Keratinocyte (primary cell): ENCODE data around the gene ANKRD34A. TPM values are rescaled to one million over a fixed set of nuclear protein-coding genes. Genes with fewer than 3 reads are reported as not detected.

Experiments used
- DNase-seq: peaks from one replicate; pipeline ENCODE4 v3.0.0-alpha.2; 2011; ENCODE audit warnings: low read depth, missing footprints, low spot score
- FAIRE-seq: peaks from 2 replicates; lab custom pipeline; 2011; peaks lifted over from hg19 to GRCh38; lab: Jason Lieb, UNC
- H2AFZ ChIP-seq: 2 replicates; pipeline ENCODE4 v1.6.0; 2012; ENCODE audit warnings: low read length, control low read depth, inconsistent platforms; ENCODE audit not compliant: control insufficient read depth
- H3K27ac ChIP-seq: 2 replicates; pipeline ENCODE4 v1.5.1; 2011; ENCODE audit warnings: low read length; ENCODE audit not compliant: control insufficient read depth, insufficient read depth
- H3K27me3 ChIP-seq: 3 replicates; pipeline ENCODE4 v1.6.0; 2011; ENCODE audit warnings: low read length; ENCODE audit not compliant: control insufficient read depth, insufficient read depth; ENCODE audit errors: extremely low read depth
- H3K36me3 ChIP-seq, 2 experiments: 2 replicates in 1 of 2; 3 replicates in 1 of 2; pipeline ENCODE4 v1.5.1; 2011; ENCODE audit warnings: low read length in 2 of 2, mild to moderate bottlenecking in 1 of 2; ENCODE audit not compliant: control insufficient read depth in 2 of 2, insufficient read depth in 2 of 2; ENCODE audit errors: extremely low read depth in 1 of 2
- H3K4me1 ChIP-seq: 3 replicates; pipeline ENCODE4 v1.5.1; 2011; ENCODE audit warnings: low read length; ENCODE audit not compliant: control insufficient read depth, insufficient read depth; ENCODE audit errors: extremely low read depth
- H3K4me2 ChIP-seq: 3 replicates; pipeline ENCODE4 v1.6.0; 2011; ENCODE audit warnings: low read depth, low read length; ENCODE audit not compliant: control insufficient read depth, insufficient read depth; ENCODE audit errors: extremely low read depth
- H3K4me3 ChIP-seq, 3 experiments: fragments of 200-600 bp in 1 of 3; sonication (generic) in 1 of 3; 2 replicates in 2 of 3; 3 replicates in 1 of 3; pipeline ENCODE4 v1.5.1; 2011 to 2016; ENCODE audit warnings: low read length in 3 of 3, mild to moderate bottlenecking in 3 of 3, control low read depth in 2 of 3, inconsistent platforms in 1 of 3, low read depth in 1 of 3, mixed read lengths in 1 of 3, mixed run types in 1 of 3, moderate library complexity in 1 of 3; ENCODE audit not compliant: control insufficient read depth in 2 of 3, insufficient read depth in 2 of 3; ENCODE audit errors: extremely low read depth in 1 of 3
- H3K79me2 ChIP-seq: 2 replicates; pipeline ENCODE4 v1.6.0; 2012; ENCODE audit warnings: low read length; ENCODE audit not compliant: control insufficient read depth, insufficient read depth
- H3K9ac ChIP-seq: 3 replicates; pipeline ENCODE4 v1.6.0; 2011; ENCODE audit warnings: low read length; ENCODE audit not compliant: control insufficient read depth, insufficient read depth; ENCODE audit errors: extremely low read depth
- H3K9me1 ChIP-seq: 3 replicates; pipeline ENCODE4 v1.6.0; 2011; ENCODE audit warnings: low read length; ENCODE audit not compliant: control insufficient read depth, insufficient read depth; ENCODE audit errors: extremely low read depth
- H3K9me3 ChIP-seq: 2 replicates; pipeline ENCODE4 v1.5.1; 2012; ENCODE audit warnings: low read depth, low read length; ENCODE audit not compliant: control insufficient read depth
- H4K20me1 ChIP-seq: 3 replicates; pipeline ENCODE4 v1.6.0; 2011; ENCODE audit warnings: low read length; ENCODE audit not compliant: control insufficient read depth, insufficient read depth; ENCODE audit errors: extremely low read depth
- EZH2 ChIP-seq: IDR thresholded peaks from one replicate; pipeline ENCODE4 v1.6.1; 2012; ENCODE audit warnings: inconsistent platforms, mild to moderate bottlenecking, low read length, moderate library complexity
- dilution Hi-C: fragments of 300-500 bp; cut with MboI; formaldehyde crosslinking; loops from one replicate; pipeline ENCODE4 v1.7.0; 2020; ENCODE audit warnings: low sequenced_read_pairs; ENCODE audit not compliant: extremely low pct_ligation_motif_present
- polyA plus RNA-seq, 5 experiments: library from polyadenylated mRNA; depleted of rRNA in 3 of 5; stranded (reverse) in 3 of 5; stranded (forward) in 1 of 5; unstranded in 1 of 5; fragments of >200 nt; gene quantifications; 1 replicate in 1 of 5; 2 replicates in 3 of 5; 3 replicates in 1 of 5; pipeline versions ENCODE4 v1.2.1 to v1.2.3, GENCODE V29; 2011 to 2012; ENCODE audit warnings: missing spikeins in 2 of 5, low read depth in 1 of 5, low replicate concordance in 1 of 5
- TF ChIP-seq, protein P1 (sequence below), 3 experiments: IDR thresholded peaks in 1 of 3; conservative IDR thresholded peaks in 1 of 3; optimal IDR thresholded peaks in 1 of 3; 2 replicates in 2 of 3; 3 replicates in 1 of 3; pipeline versions ENCODE3 to v1.5.1; 2011; ENCODE audit warnings: low read length in 3 of 3, mild to moderate bottlenecking in 3 of 3, moderate library complexity in 2 of 3, control low read depth in 1 of 3, inconsistent platforms in 1 of 3; ENCODE audit not compliant: insufficient read depth in 2 of 3; ENCODE audit errors: extremely low read depth in 1 of 3

Gene ANKRD34A
- polyA plus RNA-seq, 1 donor (not counting 4 experiments of a cell fraction or from before 2014, with no cell fraction given): 0.83 TPM

- Histone ChIP-seq H3K27me3 (peaks cover 2% of the 10 kb centered on the region), H3K9me1 (no peaks in the 10 kb centered on the region), H3K9me3 (no peaks in the 10 kb centered on the region), H3K4me2 (no peak overlapping the region), H2AFZ (no peak overlapping the region), H3K27ac (no peak overlapping the region), H3K4me1 (peaks cover 55% of the 10 kb centered on the region), H3K36me3 (no peaks in the 10 kb centered on the region), H3K79me2 (peaks cover 10% of the 10 kb centered on the region), H4K20me1 (no peaks in the 10 kb centered on the region), H3K4me3 (no peak overlapping the region), H3K9ac (no peak overlapping the region)
- no peak for TF ChIP-seq EZH2
- TF ChIP-seq, protein P1, sequence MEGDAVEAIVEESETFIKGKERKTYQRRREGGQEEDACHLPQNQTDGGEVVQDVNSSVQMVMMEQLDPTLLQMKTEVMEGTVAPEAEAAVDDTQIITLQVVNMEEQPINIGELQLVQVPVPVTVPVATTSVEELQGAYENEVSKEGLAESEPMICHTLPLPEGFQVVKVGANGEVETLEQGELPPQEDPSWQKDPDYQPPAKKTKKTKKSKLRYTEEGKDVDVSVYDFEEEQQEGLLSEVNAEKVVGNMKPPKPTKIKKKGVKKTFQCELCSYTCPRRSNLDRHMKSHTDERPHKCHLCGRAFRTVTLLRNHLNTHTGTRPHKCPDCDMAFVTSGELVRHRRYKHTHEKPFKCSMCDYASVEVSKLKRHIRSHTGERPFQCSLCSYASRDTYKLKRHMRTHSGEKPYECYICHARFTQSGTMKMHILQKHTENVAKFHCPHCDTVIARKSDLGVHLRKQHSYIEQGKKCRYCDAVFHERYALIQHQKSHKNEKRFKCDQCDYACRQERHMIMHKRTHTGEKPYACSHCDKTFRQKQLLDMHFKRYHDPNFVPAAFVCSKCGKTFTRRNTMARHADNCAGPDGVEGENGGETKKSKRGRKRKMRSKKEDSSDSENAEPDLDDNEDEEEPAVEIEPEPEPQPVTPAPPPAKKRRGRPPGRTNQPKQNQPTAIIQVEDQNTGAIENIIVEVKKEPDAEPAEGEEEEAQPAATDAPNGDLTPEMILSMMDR (optimal IDR thresholded peaks at IDR 0.05 in 1 of 3, IDR thresholded peaks at IDR 0.05 in 1 of 3, conservative IDR thresholded peaks at IDR 0.05 in 1 of 3; ENCODE audit: extremely low read depth in 1 of 3, insufficient read depth in 2 of 3, low read length in 3 of 3): no peak
- dilution Hi-C loops: no loop called here
- DNase-seq (no peak), FAIRE-seq (no peak)
Measured at GRCh38 chr1:145959333-145959732, 5.0 kb downstream of the ANKRD34A start.

GRCh38 chr1:145958734-145959133, 5.6 kb downstream of the ANKRD34A start:
- TF ChIP-seq, protein P1 (optimal IDR thresholded peaks at IDR 0.05 in 1 of 3, IDR thresholded peaks at IDR 0.05 in 1 of 3, conservative IDR thresholded peaks at IDR 0.05 in 1 of 3; ENCODE audit: extremely low read depth in 1 of 3, insufficient read depth in 2 of 3, low read length in 3 of 3): no peak
- TF ChIP-seq EZH2: no peak
- Histone ChIP-seq H3K4me1 (peaks cover 50% of the 10 kb centered on the region), H2AFZ (no peak overlapping the region), H3K4me2 (no peak overlapping the region), H3K36me3 (no peaks in the 10 kb centered on the region), H4K20me1 (no peaks in the 10 kb centered on the region), H3K27me3 (peaks cover 2% of the 10 kb centered on the region), H3K9me1 (no peaks in the 10 kb centered on the region), H3K9me3 (no peaks in the 10 kb centered on the region), H3K9ac (no peak overlapping the region), H3K27ac (no peak overlapping the region), H3K79me2 (peaks cover 10% of the 10 kb centered on the region), H3K4me3 (no peak overlapping the region)
- FAIRE-seq: no peak
- DNase-seq: no peak
- dilution Hi-C loops: no loop called here
